Activated naive CD8-positive, alpha-beta T cell treated with anti-CD3 and anti-CD28 coated beads, Interleukin-2, amount 10 ng/mL, durations not matched to agents 7 days and 5 days (primary cell): ENCODE measurements around the gene CHID1. TPM values are rescaled to one million over a fixed set of nuclear protein-coding genes. Genes with fewer than 3 reads are reported as not detected.

Experiments
- ATAC-seq: fragments of 150-1000 bp; cut with Tn5 transposase; one replicate; pipeline ENCODE4 v1.10.0; 2021; ENCODE audit warnings: low read depth, moderate library complexity
- POLR2A ChIA-PET: fragments of 350-600 bp; sonication (Branson Sonifier 250); formaldehyde crosslinking; loops from one replicate; lab custom pipeline; 2021; ENCODE audit warnings: antibody characterized with exemption; lab: Charles Lee
- DNase-seq: peaks from one replicate; pipeline ENCODE4 v3.0.0; 2021
- H3K27ac Mint-ChIP-seq: one replicate; pipeline ENCODE4 v1.8.0; 2022; ENCODE audit warnings: mild to moderate bottlenecking, mixed read lengths
- H3K27me3 Mint-ChIP-seq: one replicate; pipeline ENCODE4 v1.8.0; 2022; ENCODE audit warnings: mild to moderate bottlenecking, moderate library complexity, mixed read lengths
- H3K36me3 Mint-ChIP-seq: one replicate; pipeline ENCODE4 v1.8.0; 2021; ENCODE audit warnings: mild to moderate bottlenecking, mixed read lengths
- H3K4me1 Mint-ChIP-seq: one replicate; pipeline ENCODE4 v1.8.0; 2021; ENCODE audit warnings: mixed read lengths
- H3K4me3 Mint-ChIP-seq: one replicate; pipeline ENCODE4 v1.8.0; 2022; ENCODE audit warnings: mild to moderate bottlenecking, moderate library complexity, mixed read lengths
- H3K9me3 Mint-ChIP-seq: one replicate; pipeline ENCODE4 v1.8.0; 2021; ENCODE audit warnings: mixed read lengths
- total RNA-seq, 2 experiments: library from RNA; stranded (reverse); gene quantifications; one replicate each; pipeline ENCODE4 v1.2.3, GENCODE V29; 2021

Gene CHID1
- total RNA-seq, 2 experiments from 2014 or later, result 39.7 to 47.9 TPM

DNA sequence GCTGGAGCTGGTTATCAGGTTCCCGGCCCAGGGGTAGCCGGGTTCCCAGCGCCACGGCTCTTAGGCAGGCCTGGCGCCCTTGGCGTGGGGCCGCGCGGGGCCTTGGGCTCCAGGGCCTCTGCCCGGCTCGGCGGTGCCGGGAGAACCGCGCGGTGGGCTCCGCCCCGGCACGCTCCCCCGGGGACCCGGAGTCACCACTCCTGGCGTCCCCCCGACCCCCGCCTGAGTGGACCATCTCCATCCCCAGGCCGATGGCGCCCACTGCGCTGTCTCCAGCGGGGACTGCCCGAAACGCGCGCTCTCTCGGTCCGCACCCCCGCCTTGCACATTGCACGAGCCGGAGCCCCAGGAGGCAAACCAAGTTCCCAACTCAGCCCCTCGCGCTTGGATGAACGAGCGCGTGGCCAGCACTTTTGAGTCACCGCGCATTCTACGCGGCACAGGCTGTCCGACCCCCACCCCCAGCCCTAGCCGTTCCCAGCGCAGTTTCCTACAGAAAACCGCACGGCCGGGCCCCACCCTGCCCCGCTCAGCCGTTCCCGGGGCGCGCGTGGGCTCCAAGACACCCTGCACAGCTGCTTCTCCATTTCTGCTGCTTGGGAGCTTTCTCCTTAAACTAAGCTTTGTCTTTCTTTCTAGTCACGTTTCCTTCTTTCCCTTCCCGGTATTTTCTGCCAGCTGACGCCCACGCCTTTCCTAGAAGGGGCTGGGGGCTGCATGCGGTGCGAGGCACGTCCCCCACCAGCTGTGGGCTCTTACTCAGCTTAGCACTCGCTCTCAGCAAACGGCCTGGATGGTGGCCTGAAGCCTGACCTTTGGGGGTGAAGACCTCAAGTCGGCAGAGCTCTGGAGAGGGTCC lies 650 bp upstream of the CHID1 start:
- Mint-ChIP-seq H3K27ac (peak overlapping the region; percentile 90), H3K4me3 (peak overlapping the region; percentile 86), H3K9me3 (no peaks in the 10 kb centered on the region), H3K4me1 (peaks cover 14% of the 10 kb centered on the region), H3K36me3 (no peaks in the 10 kb centered on the region), H3K27me3 (no peaks in the 10 kb centered on the region)
- ATAC-seq, result peak; percentile 37
- POLR2A ChIA-PET, result interaction anchor here (0.6 to 2.0 kb wide), 6 partner anchors 8 to 92 kb away, joined by 4 to 10 read pairs (median 5); partner anchors contain the start of genes AP2A2, PNPLA2, POLR2L and TSPAN4
- no peak for DNase-seq

DNA sequence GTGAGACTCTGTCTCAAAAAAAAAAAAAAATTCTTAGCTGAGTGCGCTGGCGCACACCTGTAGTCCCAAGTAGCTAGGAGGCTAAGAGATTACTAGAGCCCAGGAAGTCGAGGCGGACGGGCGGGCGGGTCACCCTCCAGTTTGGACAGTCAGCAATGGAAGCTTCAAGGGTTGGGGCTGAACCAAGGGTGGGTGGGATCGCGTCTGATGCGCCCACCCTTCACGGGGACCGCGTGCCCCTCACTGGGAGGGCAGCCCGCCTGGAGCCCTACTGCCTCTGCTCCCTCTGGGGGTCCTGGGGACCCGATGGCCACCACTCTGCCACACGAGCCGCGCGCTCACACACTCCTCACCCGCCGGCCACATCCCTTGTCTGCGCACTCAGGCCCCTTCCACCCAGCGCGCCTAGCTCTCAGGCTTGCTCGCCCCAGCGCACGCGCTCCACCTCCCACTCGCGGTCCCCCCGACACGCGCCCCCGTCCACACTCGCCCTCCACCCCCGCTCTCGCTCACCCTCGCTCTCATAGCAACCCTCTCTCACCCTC lies 494 bp downstream of the CHID1 start:
- POLR2A ChIA-PET, result interaction anchor here (0.8 to 2.0 kb wide), 6 partner anchors 9 to 91 kb away, joined by 4 to 10 read pairs (median 5); partner anchors contain the start of genes AP2A2, PNPLA2, POLR2L and TSPAN4
- no peak for DNase-seq
- H3K4me3 Mint-ChIP-seq, result peak overlapping the region; percentile 95
- peak; percentile 34 for ATAC-seq
- peaks cover 14% of the 10 kb centered on the region for H3K4me1 Mint-ChIP-seq
- H3K27ac Mint-ChIP-seq, result peak overlapping the region; percentile 85
- H3K9me3 Mint-ChIP-seq, result no peaks in the 10 kb centered on the region
- peaks cover 2% of the 10 kb centered on the region for H3K36me3 Mint-ChIP-seq
- H3K27me3 Mint-ChIP-seq, result no peaks in the 10 kb centered on the region

DNA sequence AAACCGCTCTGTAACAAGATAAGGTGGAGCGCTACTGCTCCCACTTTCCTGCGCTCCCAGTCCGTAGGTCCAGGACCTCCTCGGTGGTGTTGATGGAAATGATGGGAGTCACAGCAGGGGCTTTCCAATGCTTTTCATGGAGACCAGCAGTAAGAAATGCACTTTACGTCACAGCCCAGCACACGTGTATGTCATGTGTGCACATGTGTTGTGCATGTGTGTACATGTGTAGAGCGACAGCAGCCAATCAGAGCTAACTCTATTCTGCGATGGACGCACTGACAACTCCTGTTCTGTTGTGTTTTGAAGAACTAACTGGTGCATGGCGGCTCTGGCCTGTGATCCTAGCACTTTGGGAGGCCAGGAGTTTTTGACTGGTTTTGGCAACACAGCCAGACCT lies 1.2 kb downstream of the CHID1 start:
- Mint-ChIP-seq H3K36me3 (peaks cover 2% of the 10 kb centered on the region), H3K27ac (peak overlapping the region; percentile 54), H3K4me1 (peaks cover 14% of the 10 kb centered on the region), H3K4me3 (peak overlapping the region; percentile 95), H3K27me3 (no peaks in the 10 kb centered on the region), H3K9me3 (no peaks in the 10 kb centered on the region)
- ATAC-seq, result no peak
- POLR2A ChIA-PET, result interaction anchor here (0.8 kb wide), 1 partner anchor 14 kb away, joined by 4 read pairs; no protein-coding TSS in a partner anchor
- no peak for DNase-seq

GRCh38 chr11:908273-908672 lies 2.3 kb downstream of the CHID1 start:
- Mint-ChIP-seq H3K36me3 (peaks cover 3% of the 10 kb centered on the region), H3K9me3 (no peaks in the 10 kb centered on the region), H3K27me3 (no peaks in the 10 kb centered on the region), H3K27ac (no peak overlapping the region), H3K4me1 (peaks cover 14% of the 10 kb centered on the region), H3K4me3 (no peak overlapping the region)
- POLR2A ChIA-PET, result no interaction called here
- ATAC-seq (no peak), DNase-seq (no peak)

DNA sequence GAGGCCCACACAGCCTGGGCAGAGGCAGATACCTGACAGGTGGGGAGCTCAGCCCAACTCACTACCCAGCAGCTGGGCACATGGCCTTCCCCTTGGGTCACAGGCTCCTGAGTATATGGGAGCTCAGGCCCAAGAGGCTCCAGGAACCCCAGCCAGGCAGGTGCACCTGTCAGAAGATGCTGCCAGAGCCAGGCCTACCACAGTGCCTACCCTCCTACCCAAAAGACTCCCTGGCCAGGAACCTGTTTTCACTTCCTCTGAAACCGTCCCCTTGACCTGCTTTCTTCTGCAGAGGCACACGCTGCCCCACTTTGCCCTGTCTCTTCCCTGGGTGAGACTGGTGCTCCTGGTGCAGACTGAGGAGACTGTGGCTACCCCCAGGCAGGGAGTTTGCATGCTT lies 2.9 kb downstream of the CHID1 start:
- H3K4me3 Mint-ChIP-seq, result no peak overlapping the region
- no peaks in the 10 kb centered on the region for H3K9me3 Mint-ChIP-seq
- H3K36me3 Mint-ChIP-seq, result peaks cover 3% of the 10 kb centered on the region
- H3K4me1 Mint-ChIP-seq, result peaks cover 14% of the 10 kb centered on the region
- H3K27me3 Mint-ChIP-seq, result no peaks in the 10 kb centered on the region
- POLR2A ChIA-PET, result no interaction called here
- no peak for DNase-seq
- ATAC-seq, result no peak
- H3K27ac Mint-ChIP-seq, result no peak overlapping the region

DNA sequence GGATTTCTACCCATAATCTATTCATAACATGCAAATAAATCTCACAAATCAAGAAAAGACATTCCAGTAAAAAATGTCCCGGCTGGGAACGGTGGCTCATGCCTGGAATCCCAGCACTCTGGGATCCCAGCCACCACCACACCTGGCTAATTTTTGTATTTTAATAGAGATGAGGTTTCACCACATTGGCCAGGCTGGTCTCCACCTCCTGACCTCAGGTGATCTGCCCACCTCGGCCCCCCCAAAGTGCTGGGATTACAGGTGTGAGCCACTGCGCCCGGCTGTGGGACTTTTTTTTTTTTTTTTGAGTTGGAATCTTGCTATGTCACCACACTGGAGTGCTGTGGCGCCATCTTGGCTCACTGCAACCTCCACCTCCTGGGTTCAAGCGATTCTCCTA lies 4.7 kb downstream of the CHID1 start:
- DNase-seq (no peak), ATAC-seq (no peak)
- POLR2A ChIA-PET, result no interaction called here
- Mint-ChIP-seq H3K36me3 (peaks cover 8% of the 10 kb centered on the region), H3K27me3 (no peaks in the 10 kb centered on the region), H3K4me3 (no peak overlapping the region), H3K9me3 (no peaks in the 10 kb centered on the region), H3K4me1 (peaks cover 9% of the 10 kb centered on the region), H3K27ac (no peak overlapping the region)

DNA sequence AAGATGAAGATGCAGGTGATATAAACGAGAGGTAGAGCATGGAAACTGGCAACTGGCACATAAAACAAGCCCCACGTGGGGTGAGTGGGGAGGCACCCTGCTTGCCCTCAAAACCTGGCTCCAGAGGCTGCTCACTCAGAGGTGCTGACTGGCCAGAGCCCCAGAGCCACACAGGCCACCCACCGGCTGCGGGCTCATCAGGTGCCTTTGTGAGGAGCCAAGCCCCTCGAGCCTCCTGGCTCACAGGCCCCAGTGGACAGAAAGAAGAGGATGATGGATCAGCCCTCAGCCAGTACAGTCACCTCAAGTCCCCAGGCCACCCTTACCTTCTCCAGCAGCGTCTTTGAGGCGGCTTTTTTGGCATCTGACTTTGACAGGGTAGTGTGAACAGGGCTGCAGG lies 6.2 kb downstream of the CHID1 start:
- ATAC-seq (no peak), DNase-seq (no peak)
- H3K27ac Mint-ChIP-seq, result no peak overlapping the region
- H3K9me3 Mint-ChIP-seq, result no peaks in the 10 kb centered on the region
- H3K4me1 Mint-ChIP-seq, result peaks cover 5% of the 10 kb centered on the region
- H3K36me3 Mint-ChIP-seq, result peaks cover 9% of the 10 kb centered on the region
- no peak overlapping the region for H3K4me3 Mint-ChIP-seq
- H3K27me3 Mint-ChIP-seq, result no peaks in the 10 kb centered on the region
- POLR2A ChIA-PET, result no interaction called here

GRCh38 chr11:901452-902061 lies 9.1 kb downstream of the CHID1 start:
- Mint-ChIP-seq H3K4me3 (no peak overlapping the region), H3K27me3 (no peaks in the 10 kb centered on the region), H3K4me1 (no peaks in the 10 kb centered on the region), H3K9me3 (no peaks in the 10 kb centered on the region), H3K36me3 (peaks cover 9% of the 10 kb centered on the region), H3K27ac (no peak overlapping the region)
- DNase-seq (no peak), ATAC-seq (no peak)
- POLR2A ChIA-PET, result no interaction called here

- Mint-ChIP-seq H3K4me3 (no peak overlapping the region), H3K36me3 (peaks cover 7% of the 10 kb centered on the region), H3K27ac (no peak overlapping the region), H3K9me3 (no peaks in the 10 kb centered on the region), H3K4me1 (no peaks in the 10 kb centered on the region), H3K27me3 (no peaks in the 10 kb centered on the region)
- DNase-seq, result no peak
- POLR2A ChIA-PET, result interaction anchor here (1.4 kb wide), 1 partner anchor 10 kb away, joined by 4 read pairs; the partner anchor contains the start of gene CHID1
- no peak for ATAC-seq
Measured at GRCh38 chr11:900545-900944, 10.1 kb downstream of the CHID1 start.

DNA sequence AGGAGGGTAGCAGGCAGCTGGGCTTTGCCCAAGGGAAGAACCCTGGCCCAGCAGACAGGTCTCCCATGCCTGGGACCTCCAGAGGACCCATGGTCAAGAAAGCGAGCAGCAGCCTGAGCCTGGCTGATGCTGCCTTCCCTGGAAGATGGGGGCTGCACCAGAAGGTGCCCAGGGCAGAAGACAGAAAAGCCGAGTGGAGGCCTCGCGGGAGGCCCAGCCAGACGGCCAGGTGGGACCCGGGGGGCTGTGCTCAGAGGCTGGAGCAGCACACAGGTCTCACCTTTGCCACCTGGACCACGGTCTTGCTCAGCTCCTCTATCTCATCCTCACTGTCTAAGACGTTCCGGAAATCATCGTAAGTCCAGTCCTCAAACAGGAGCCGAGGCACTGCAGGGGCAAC lies 10.9 kb downstream of the CHID1 start:
- H3K36me3 Mint-ChIP-seq, result peaks cover 7% of the 10 kb centered on the region
- no peak for ATAC-seq
- no peak overlapping the region for H3K27ac Mint-ChIP-seq
- no peaks in the 10 kb centered on the region for H3K9me3 Mint-ChIP-seq
- POLR2A ChIA-PET, result interaction anchor here (1.4 kb wide), 1 partner anchor 11 kb away, joined by 4 read pairs; the partner anchor contains the start of gene CHID1
- H3K4me3 Mint-ChIP-seq, result no peak overlapping the region
- no peaks in the 10 kb centered on the region for H3K27me3 Mint-ChIP-seq
- no peak for DNase-seq
- no peaks in the 10 kb centered on the region for H3K4me1 Mint-ChIP-seq

DNA sequence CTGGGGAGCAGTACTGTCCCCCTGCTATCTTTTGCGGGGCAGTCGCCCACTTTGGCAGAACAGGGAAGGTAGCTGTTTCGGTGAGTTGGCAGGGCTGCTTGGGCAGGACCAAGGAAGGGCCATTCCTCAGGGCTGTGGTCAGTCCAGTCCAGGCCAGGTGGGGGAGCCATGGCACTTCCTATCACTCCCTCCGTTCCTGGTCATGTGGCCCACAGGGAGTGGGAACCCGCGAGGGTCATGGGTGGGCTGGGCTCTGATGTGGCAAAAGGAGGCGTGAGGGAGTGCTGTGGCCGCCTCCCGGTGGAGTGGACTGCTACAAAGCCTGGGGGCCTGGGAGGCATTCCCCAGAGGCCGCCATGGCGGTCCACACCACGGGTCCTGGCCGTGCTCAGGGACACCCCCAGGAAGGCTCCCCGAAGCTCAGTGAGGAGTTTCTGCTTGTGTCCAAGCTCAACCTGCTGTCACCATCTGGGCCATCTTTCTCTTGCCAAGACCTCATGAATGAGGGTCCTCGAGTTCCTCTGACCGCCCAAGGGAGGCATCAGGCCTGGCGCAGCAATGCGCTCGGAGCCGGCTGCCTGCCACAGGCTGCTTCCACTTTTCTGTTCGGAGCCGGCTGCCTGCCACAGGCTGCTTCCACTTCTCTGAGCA lies 11.9 kb downstream of the CHID1 start:
- ATAC-seq, result no peak
- H3K4me3 Mint-ChIP-seq, result no peak overlapping the region
- no peaks in the 10 kb centered on the region for H3K9me3 Mint-ChIP-seq
- no peak for DNase-seq
- H3K36me3 Mint-ChIP-seq, result peaks cover 6% of the 10 kb centered on the region
- no peak overlapping the region for H3K27ac Mint-ChIP-seq
- no peaks in the 10 kb centered on the region for H3K27me3 Mint-ChIP-seq
- POLR2A ChIA-PET, result no interaction called here
- no peaks in the 10 kb centered on the region for H3K4me1 Mint-ChIP-seq

- no peak overlapping the region for H3K4me3 Mint-ChIP-seq
- H3K36me3 Mint-ChIP-seq, result peaks cover 6% of the 10 kb centered on the region
- H3K4me1 Mint-ChIP-seq, result no peaks in the 10 kb centered on the region
- no peak for ATAC-seq
- H3K9me3 Mint-ChIP-seq, result no peaks in the 10 kb centered on the region
- POLR2A ChIA-PET, result no interaction called here
- DNase-seq, result no peak
- H3K27me3 Mint-ChIP-seq, result no peaks in the 10 kb centered on the region
- no peak overlapping the region for H3K27ac Mint-ChIP-seq
Measured at GRCh38 chr11:898143-898511, 12.5 kb downstream of the CHID1 start.
